ENCODE data around the gene OR10AD1. TPM values are rescaled to one million over a fixed set of nuclear protein-coding genes. Genes with fewer than 3 reads are reported as not detected.

OR10AD1 gene
- total RNA-seq, result not detected in 2 replicates

DNA sequence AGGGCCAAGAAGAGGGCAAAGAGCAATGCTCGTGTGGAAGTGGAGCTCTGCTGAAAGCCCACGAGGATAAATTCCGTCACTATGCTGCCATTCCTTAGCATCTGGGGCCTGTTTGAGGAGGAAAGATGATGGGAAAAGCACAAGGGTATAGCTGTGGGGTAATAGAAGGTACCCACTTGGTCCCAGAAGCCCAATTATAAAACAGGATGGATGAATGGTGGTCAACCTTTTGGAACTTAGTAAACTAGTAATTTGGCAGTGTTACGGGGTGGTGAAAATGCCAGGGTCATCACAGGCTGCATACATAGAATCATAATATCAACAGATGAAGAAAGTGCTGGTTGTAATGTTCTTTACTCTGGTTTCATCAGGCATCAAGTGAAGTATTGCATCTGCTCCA, at the start of gene OR10AD1:
Gene OR10AD1 (minus strand): TSS at position 101 of the 400 bp plus-strand sequence. CDS start 0 bp downstream, at position 101.

GRCh38 chr12:48183091-48183875, 19.8 kb downstream of the OR10AD1 start, which contains the start of gene CCDC184:
TSS of gene CCDC184 (plus strand) at chr12:48183644. CDS start at chr12:48184123, 479 bp downstream.

GRCh38 chr12:48157018-48157888, 45.8 kb downstream of the OR10AD1 start, which contains the start of gene ASB8:
TSS of gene ASB8 (minus strand) at chr12:48157515. CDS start at chr12:48153496, 4,019 bp downstream.

Other genes with a start within 250 kb of the OR10AD1 start
- 38.6 and 65.9 TPM in 2 replicates for gene TMEM106C, start 239.7 kb downstream of the OR10AD1 start, total RNA-seq
- gene COL2A1, start 198.8 kb downstream of the OR10AD1 start, total RNA-seq, result not detected in 2 replicates
- gene SENP1, start 97.2 kb downstream of the OR10AD1 start, total RNA-seq, result 9.4 and 11.2 TPM in 2 replicates
- 66.2 and 82.8 TPM in 2 replicates for gene PFKM, start 83.9 kb downstream of the OR10AD1 start, total RNA-seq
- gene ASB8, start 45.8 kb downstream of the OR10AD1 start, total RNA-seq, result 10.8 and 11.4 TPM in 2 replicates
- gene CCDC184, start 19.6 kb downstream of the OR10AD1 start, total RNA-seq, result 0.09 and 0.28 TPM in 2 replicates
- 2.2 and 4.7 TPM in 2 replicates for gene ZNF641, start 147.6 kb upstream of the OR10AD1 start, total RNA-seq

All from endothelial cell of coronary artery (primary cell).